Large intestine (tissue), 3 donors: ENCODE data around the gene MYCBPAP. TPM values are rescaled to one million over a fixed set of nuclear protein-coding genes. Genes with fewer than 3 reads are reported as not detected.

ENCODE experiments used
- DNase-seq, 2 donors: peaks; one replicate each; pipeline versions ENCODE4 v3.0.0 to v3.0.0-alpha.2; 2013
- H3K27ac ChIP-seq: one replicate; pipeline ENCODE4 v1.5.1; 2013; ENCODE audit warnings: low read length
- H3K27me3 ChIP-seq: 2 replicates; pipeline ENCODE4 v1.6.1; 2013; ENCODE audit warnings: low read length; ENCODE audit not compliant: control insufficient read depth, insufficient read depth
- H3K36me3 ChIP-seq: 2 replicates; pipeline ENCODE4 v1.6.1; 2013; ENCODE audit warnings: low read length; ENCODE audit not compliant: control insufficient read depth, insufficient read depth
- H3K4me1 ChIP-seq: one replicate; pipeline ENCODE4 v1.6.1; 2013; ENCODE audit warnings: low read length; ENCODE audit not compliant: control insufficient read depth, insufficient read depth
- H3K4me3 ChIP-seq: one replicate; pipeline ENCODE4 v1.5.1; 2013; ENCODE audit warnings: low read length
- H3K9me3 ChIP-seq: one replicate; pipeline ENCODE4 v1.6.1; 2013; ENCODE audit warnings: mild to moderate bottlenecking, low read depth, low read length, moderate library complexity; ENCODE audit not compliant: control insufficient read depth
- WGBS: methylation state at CpG from one replicate; pipeline ENCODE4 v1.1.5; 2013; ENCODE audit warnings: low lambda C conversion rate; ENCODE audit not compliant: insufficient coverage; 5-methylcytosine and 5-hydroxymethylcytosine counted together
- polyA plus RNA-seq: library from polyadenylated mRNA; unstranded; fragments of 120-200 nt; gene quantifications from one replicate; pipeline ENCODE4 v1.2.1, GENCODE V29; 2013

MYCBPAP gene
- polyA plus RNA-seq, 1 donor, result 1.8 TPM

DNA sequence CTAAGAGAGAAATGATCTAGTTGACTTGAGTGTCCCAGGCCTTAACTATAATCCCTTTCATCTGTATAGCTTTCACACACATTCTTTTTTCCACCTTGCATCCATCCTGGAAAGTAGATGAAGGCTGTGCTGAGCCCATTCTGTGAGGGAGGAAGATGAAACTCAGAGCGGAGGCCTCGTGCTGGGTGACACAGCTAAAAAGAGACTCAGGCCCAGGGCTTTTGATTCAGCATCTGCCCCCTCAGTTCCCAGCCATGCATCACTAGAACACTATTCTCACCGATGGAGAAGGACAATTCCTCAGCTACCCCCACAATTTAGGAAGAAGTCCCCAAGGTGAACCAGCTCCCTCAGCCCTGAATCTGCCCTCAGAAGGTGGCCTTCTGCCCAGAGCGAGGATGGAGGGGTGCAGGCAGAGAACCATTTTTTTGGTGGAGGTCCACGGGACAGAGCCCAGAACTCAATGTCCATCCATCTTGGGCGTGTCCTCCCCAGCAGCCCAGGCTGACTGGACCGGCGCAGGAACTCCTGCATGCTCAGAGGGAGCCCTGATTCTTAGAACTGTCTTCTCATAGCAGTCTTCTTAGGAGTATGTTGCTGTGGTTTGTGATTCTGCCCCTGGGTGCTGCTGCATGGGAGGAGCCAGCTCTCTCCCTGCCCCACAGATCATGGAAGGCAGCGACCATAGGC lies 5.8 kb upstream of the MYCBPAP start:
- peaks cover 25% of the 10 kb centered on the region for H3K4me1 ChIP-seq
- H3K27me3 ChIP-seq, result no peaks in the 10 kb centered on the region
- DNase-seq, result no peak
- WGBS, result no CpG with 5 or more reads among the region's 9 CpGs
- no peak overlapping the region for H3K27ac ChIP-seq
- H3K4me3 ChIP-seq, result no peak overlapping the region
- H3K9me3 ChIP-seq, result no peaks in the 10 kb centered on the region
- no peaks in the 10 kb centered on the region for H3K36me3 ChIP-seq

DNA sequence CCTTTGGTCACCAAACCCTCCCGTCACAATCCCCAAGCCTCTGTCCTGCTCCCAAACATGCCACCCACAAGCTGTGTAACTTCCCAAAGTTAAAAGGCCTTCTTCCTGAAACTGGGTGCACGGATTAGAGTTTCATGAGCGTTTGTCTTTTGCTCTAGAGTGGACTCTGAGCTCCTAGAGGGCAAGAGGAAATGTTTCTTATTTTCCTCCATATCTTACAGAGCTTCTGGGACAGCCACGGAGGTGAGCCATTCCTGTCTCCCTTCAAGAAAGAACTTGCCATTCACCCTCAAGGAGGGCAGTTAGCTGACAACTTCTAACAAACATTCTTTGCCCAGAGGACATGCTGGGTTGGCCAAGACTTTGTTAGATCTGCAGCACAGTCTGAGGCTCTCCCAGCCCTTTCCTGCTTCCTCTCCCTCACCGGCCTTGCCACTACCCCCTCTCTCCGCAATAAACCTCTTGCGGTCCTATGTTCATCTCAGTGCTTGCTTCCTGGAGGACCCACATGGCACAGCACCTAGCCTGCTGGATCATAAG lies 2.6 kb upstream of the MYCBPAP start:
- Histone ChIP-seq H3K4me3 (no peak overlapping the region), H3K4me1 (peaks cover 26% of the 10 kb centered on the region), H3K27me3 (no peaks in the 10 kb centered on the region), H3K27ac (peak overlapping the region; percentile 4), H3K9me3 (no peaks in the 10 kb centered on the region), H3K36me3 (no peaks in the 10 kb centered on the region)
- peak in 1 of 2 donors; percentile 56 for DNase-seq
- no CpG with 5 or more reads among the region's 7 CpGs for WGBS

DNA sequence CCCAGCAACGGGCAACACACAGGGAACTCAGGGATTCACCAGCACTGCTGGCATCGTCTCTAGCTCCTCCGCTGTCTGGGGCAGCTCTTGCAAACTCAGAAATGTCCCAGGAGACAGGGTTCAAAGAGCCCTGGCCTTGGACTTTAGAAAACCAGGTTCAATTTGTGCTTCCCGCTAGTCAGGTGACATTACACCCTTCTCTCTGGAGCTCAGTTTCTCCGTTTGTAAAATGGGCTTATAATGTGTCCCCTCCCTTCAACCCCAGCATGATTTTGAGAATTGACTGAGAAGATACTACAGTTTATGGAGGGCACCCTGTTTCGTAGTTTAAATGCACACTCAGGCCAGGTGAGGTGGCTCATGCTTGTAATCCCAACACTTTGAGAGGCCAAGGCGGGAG lies 1.9 kb upstream of the MYCBPAP start:
- Histone ChIP-seq H3K36me3 (no peaks in the 10 kb centered on the region), H3K27me3 (no peaks in the 10 kb centered on the region), H3K9me3 (no peaks in the 10 kb centered on the region), H3K27ac (no peak overlapping the region), H3K4me1 (peaks cover 26% of the 10 kb centered on the region), H3K4me3 (no peak overlapping the region)
- WGBS, result no CpG with 5 or more reads among the region's 7 CpGs
- no peak for DNase-seq

DNA sequence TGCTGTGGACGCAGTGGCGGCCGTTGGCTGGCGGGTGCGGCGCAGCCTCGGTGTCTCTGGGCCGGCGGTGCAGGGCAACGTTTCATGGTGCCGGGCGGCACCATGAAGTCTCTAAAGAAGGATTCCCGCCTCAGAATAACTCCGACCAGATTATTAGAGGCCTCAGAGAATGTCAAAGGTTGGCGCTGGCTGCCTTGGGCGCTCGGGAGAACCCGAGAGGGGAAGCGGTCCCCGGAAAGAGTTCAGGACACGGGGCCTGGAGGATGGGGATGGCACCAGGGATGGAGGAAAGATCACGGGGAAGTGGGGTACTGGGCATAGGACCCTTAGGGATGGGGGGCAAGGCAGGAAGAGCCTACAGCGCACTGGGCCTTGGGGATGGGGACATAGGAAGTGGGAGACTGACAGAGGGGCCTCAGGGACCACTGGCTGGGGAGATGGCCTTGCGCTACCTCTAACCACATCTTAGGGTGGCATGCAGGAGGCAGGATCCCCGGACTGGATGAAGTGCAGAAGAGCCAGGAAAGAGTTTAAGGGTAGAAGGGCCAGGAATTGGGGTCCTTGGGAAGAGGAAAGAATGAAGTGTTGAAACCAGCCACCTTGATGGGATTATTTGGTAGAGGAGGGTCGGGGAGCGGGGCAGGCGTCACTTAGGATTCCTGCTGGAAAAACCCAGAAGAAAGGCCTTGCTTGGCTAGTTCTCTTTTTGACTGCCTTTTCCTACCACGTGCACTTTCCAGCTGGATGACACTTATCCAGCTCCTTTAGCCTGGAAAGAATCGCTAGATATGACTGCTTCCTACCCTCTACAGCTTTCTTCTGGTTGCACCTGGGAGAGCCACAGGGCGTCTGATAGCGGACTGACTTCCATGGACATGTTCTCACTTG lies 578 bp downstream of the MYCBPAP start:
- H3K9me3 ChIP-seq, result no peaks in the 10 kb centered on the region
- H3K27me3 ChIP-seq, result no peaks in the 10 kb centered on the region
- H3K4me1 ChIP-seq, result peaks cover 31% of the 10 kb centered on the region
- 79% methylated on average over 5 of the region's 32 CpGs for WGBS
- peak overlapping the region; percentile 41 for H3K4me3 ChIP-seq
- peak overlapping the region; percentile 56 for H3K27ac ChIP-seq
- H3K36me3 ChIP-seq, result no peaks in the 10 kb centered on the region
- no peak for DNase-seq

DNA sequence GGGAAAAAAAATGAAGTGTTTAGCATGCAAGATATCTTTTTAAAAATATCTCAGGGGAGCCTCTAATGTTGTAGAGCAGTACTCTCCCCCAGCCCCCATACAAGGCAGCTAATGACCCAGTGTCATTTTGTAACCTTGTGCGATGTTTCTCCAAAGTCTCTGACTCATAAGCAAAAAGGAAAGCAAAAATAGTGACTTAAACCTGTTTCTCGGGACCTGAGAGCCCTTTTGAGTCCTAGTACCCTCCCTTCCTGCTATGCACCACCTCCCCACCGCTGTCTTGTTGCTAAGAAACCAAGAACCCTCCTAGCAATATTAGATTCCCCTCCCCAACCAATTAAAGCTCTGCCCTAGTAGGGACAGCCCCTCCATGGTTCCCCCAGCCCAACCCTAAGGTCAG lies 2.8 kb downstream of the MYCBPAP start:
- H3K27ac ChIP-seq, result no peak overlapping the region
- H3K9me3 ChIP-seq, result no peaks in the 10 kb centered on the region
- H3K36me3 ChIP-seq, result no peaks in the 10 kb centered on the region
- DNase-seq, result peak in 1 of 2 donors; percentile 67
- H3K27me3 ChIP-seq, result no peaks in the 10 kb centered on the region
- WGBS, result no CpG with 5 or more reads among the region's 3 CpGs
- H3K4me3 ChIP-seq, result no peak overlapping the region
- peaks cover 18% of the 10 kb centered on the region for H3K4me1 ChIP-seq

DNA sequence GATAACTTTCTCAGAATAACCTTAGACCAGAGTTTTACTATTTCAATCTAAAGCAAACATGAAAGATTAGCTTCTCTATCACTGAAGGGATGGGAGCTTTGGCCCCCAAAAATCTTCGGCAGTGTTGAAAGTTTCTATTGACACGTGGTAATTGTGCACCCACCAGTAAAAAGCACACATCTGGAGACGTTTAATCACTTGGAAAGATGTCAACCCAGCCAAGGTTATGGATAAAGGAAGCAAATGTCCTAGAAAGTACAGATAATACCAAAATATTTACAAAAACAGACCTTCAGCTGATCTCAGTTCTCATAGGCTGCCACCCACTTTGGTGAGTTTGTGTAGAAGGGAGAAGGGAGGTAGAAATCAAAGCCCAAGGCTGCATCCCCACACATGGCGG lies 5.3 kb downstream of the MYCBPAP start:
- no peaks in the 10 kb centered on the region for H3K27me3 ChIP-seq
- no peaks in the 10 kb centered on the region for H3K36me3 ChIP-seq
- H3K4me1 ChIP-seq, result peaks cover 8% of the 10 kb centered on the region
- no peak for DNase-seq
- H3K27ac ChIP-seq, result no peak overlapping the region
- H3K9me3 ChIP-seq, result no peaks in the 10 kb centered on the region
- no peak overlapping the region for H3K4me3 ChIP-seq
- WGBS, result 17% methylated on average over 2 of the region's 4 CpGs

DNA sequence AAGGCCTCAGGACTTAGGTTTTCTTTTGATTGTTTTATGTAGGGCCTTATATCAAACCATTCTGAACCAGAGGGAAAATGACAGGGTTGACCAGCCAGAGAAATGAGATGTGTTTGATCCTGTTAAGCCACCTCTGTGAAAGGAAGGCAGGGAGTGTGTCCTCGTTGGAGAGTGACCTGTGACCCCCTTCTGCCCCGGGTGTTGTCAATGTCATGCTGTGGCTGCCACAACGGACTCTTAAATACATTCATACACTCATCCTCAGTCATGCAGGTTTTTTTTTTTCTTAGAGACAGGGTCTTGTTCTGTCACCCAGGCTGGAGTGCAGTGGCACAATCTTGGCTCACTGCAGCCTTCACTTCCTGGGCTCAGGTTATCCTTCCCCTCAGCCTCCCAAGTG lies 6.1 kb downstream of the MYCBPAP start:
- no CpG with 5 or more reads among the region's 3 CpGs for WGBS
- Histone ChIP-seq H3K36me3 (no peaks in the 10 kb centered on the region), H3K27ac (no peak overlapping the region), H3K4me1 (peaks cover 5% of the 10 kb centered on the region), H3K9me3 (no peaks in the 10 kb centered on the region), H3K4me3 (no peak overlapping the region), H3K27me3 (no peaks in the 10 kb centered on the region)
- no peak for DNase-seq

DNA sequence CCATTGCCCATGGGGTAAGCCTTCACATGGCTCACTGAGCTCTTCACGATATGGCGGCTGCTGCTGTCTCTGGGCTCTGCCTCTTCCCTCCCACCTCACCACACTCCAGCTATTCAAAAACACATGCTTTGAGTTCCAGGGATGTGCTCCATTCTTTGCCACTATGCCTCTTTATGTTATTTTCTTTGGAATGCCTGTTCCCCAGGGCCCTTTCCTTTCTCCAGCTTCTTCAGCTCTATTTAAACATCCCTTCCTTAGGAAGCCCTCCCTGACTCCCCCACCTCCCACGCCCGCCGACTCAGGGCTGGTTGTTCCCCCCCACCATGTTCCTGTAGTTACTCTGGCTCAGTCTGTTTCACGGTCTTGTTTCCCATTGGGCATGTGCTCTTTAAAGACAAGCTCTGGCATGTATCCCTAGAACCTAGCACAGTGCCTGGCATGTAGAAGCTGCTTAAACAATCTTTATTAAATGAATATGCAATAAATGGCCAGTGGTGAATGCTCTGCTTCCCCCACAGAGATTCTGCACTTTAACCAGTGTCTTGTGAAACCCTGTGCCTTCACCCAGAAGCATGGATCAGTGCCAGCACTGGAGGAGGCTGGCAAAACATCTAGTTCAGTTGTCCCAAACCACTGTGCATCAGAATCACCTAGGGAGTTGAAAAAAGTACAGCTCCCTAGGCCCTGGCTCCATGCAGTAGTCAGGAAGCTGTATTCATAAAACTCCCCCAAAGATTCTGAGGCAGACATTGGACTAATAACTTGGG lies 6.9 kb downstream of the MYCBPAP start:
- no peaks in the 10 kb centered on the region for H3K36me3 ChIP-seq
- H3K27me3 ChIP-seq, result no peaks in the 10 kb centered on the region
- no peak overlapping the region for H3K4me3 ChIP-seq
- no peak for DNase-seq
- no CpG with 5 or more reads among the region's 6 CpGs for WGBS
- no peak overlapping the region for H3K27ac ChIP-seq
- H3K4me1 ChIP-seq, result peaks cover 5% of the 10 kb centered on the region
- no peaks in the 10 kb centered on the region for H3K9me3 ChIP-seq

DNA sequence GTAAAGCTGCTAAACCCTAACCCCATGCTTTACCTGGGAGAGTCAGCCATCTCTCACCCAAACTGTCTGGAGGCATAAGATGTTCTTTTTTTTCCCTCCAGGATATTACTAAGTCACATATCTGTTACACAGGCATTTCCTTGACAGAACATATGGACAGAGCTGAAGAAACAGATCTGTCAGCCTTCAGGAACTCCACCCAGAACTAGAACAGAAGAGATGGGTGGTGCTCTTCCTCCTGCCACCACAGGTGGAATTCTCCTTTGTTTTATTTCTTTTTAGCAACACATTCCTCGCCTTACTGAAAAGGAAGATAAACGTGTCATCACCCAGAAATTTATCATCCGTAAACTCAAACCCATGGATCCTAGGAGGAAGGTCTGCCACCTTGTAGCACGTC lies 8.8 kb downstream of the MYCBPAP start:
- WGBS, result no CpG with 5 or more reads among the region's 4 CpGs
- DNase-seq, result no peak
- H3K27ac ChIP-seq, result no peak overlapping the region
- H3K36me3 ChIP-seq, result no peaks in the 10 kb centered on the region
- H3K4me3 ChIP-seq, result no peak overlapping the region
- no peaks in the 10 kb centered on the region for H3K4me1 ChIP-seq
- H3K27me3 ChIP-seq, result no peaks in the 10 kb centered on the region
- no peaks in the 10 kb centered on the region for H3K9me3 ChIP-seq
